Measurements from ENCODE around the gene DBNL.

DNA sequence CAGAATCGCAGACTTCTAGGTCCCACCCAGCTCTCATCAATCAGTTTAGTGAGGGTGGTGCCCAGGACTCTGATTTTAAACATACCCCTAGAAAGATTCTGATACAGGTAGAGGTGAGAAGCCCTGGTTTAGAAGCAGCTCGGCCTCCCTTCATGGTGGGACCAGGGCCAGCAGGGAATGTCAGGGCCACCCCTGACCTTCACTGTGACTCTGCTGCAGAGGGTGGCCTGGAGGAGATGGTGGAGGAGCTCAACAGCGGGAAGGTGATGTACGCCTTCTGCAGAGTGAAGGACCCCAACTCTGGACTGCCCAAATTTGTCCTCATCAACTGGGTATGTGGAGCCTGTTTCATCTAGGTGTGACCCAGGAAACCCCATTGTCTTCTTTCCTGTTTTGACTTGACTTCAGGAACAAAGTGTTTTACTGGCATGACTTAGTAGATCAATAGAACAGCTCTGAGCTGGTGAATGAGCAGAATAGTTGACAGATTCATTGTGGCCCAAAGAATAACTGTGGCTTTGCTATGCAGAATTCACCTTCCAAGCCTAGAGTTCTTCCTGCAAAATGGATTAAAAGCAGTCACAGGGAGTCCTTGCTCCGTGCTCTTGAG is 7.2 kb downstream of the DBNL start:
- TF ChIP-seq, protein P1, sequence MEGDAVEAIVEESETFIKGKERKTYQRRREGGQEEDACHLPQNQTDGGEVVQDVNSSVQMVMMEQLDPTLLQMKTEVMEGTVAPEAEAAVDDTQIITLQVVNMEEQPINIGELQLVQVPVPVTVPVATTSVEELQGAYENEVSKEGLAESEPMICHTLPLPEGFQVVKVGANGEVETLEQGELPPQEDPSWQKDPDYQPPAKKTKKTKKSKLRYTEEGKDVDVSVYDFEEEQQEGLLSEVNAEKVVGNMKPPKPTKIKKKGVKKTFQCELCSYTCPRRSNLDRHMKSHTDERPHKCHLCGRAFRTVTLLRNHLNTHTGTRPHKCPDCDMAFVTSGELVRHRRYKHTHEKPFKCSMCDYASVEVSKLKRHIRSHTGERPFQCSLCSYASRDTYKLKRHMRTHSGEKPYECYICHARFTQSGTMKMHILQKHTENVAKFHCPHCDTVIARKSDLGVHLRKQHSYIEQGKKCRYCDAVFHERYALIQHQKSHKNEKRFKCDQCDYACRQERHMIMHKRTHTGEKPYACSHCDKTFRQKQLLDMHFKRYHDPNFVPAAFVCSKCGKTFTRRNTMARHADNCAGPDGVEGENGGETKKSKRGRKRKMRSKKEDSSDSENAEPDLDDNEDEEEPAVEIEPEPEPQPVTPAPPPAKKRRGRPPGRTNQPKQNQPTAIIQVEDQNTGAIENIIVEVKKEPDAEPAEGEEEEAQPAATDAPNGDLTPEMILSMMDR (IDR thresholded peaks at IDR 0.05): no peak
- TF ChIP-seq POLR2AphosphoS5 (IDR thresholded peaks at IDR 0.05) (no peak), POLR2A (IDR thresholded peaks at IDR 0.05) (no peak)
